Activated CD4-positive, alpha-beta T cell treated with anti-CD3 and anti-CD28 coated beads for 48 hours (primary cell): ENCODE data around the gene SLC38A3.
"Not testable (repeated sequence)": the region's sequence is repeated elsewhere in the genome, so short reads cannot be mapped to it uniquely, and the experiment has no call there.

Experiments used
- DNase-seq: peaks from one replicate; pipeline ENCODE4 v3.0.0-alpha.2; 2020

SLC38A3 gene

GRCh38 chr3:50235716-50236483 lies 30.8 kb downstream of the SLC38A3 start, which contains the start of gene GNAI2:
Gene GNAI2 (plus strand): TSS chr3:50236204. CDS start chr3:50236336, 132 bp downstream.
- DNase-seq = peak; percentile 99

- no peak for DNase-seq
These were observed 31.5 kb downstream of the SLC38A3 start for GRCh38 chr3:50236484-50237132.

GRCh38 chr3:50237133-50237651 lies 32.1 kb downstream of the SLC38A3 start:
- DNase-seq = peak; percentile 50

GRCh38 chr3:50237754-50238548 lies 32.9 kb downstream of the SLC38A3 start:
- DNase-seq = peak; percentile 93

GRCh38 chr3:50238549-50239026 lies 33.5 kb downstream of the SLC38A3 start:
- no peak for DNase-seq

GRCh38 chr3:50239649-50240048 lies 34.6 kb downstream of the SLC38A3 start:
- no peak for DNase-seq

GRCh38 chr3:50241163-50241562 lies 36.1 kb downstream of the SLC38A3 start:
- DNase-seq = no peak

GRCh38 chr3:50241713-50242380 lies 36.8 kb downstream of the SLC38A3 start:
- no peak for DNase-seq

- no peak for DNase-seq
These were observed 37.3 kb downstream of the SLC38A3 start for GRCh38 chr3:50242381-50242770.

- peak; percentile 63 for DNase-seq
These were observed 37.9 kb downstream of the SLC38A3 start for GRCh38 chr3:50242851-50243542.

- no peak for DNase-seq
These were observed 38.4 kb downstream of the SLC38A3 start for GRCh38 chr3:50243543-50243895.

- not testable (repeated sequence) for DNase-seq
These were observed 39.7 kb downstream of the SLC38A3 start for GRCh38 chr3:50244813-50245212.

GRCh38 chr3:50245251-50245745 lies 40.2 kb downstream of the SLC38A3 start:
- DNase-seq = no peak

- DNase-seq = peak; percentile 97
These were observed 40.9 kb downstream of the SLC38A3 start for GRCh38 chr3:50245831-50246516.

- DNase-seq = peak; percentile 92
These were observed 41.5 kb downstream of the SLC38A3 start for GRCh38 chr3:50246517-50246954.

- DNase-seq = no peak
These were observed 43.3 kb downstream of the SLC38A3 start for GRCh38 chr3:50248387-50248786.

- no peak for DNase-seq
These were observed 44.4 kb downstream of the SLC38A3 start for GRCh38 chr3:50249457-50249856.

GRCh38 chr3:50250514-50250913 lies 45.4 kb downstream of the SLC38A3 start:
- no peak for DNase-seq

- peak; percentile 74 for DNase-seq
These were observed 46.1 kb downstream of the SLC38A3 start for GRCh38 chr3:50251220-50251619.

- no peak for DNase-seq
These were observed 49.6 kb downstream of the SLC38A3 start for GRCh38 chr3:50254577-50255250.

- no peak for DNase-seq
These were observed 50.2 kb downstream of the SLC38A3 start for GRCh38 chr3:50255251-50255615.
